Uterus (tissue), 2 donors: Measurements from ENCODE around the gene PPIAL4G.
"Not testable (repeated sequence)": the region's sequence is repeated elsewhere in the genome, so short reads cannot be mapped to it uniquely, and the experiment has no call there.

Experiments used
- POLR2A ChIP-seq, 2 donors: fragments of 450-650 bp; IDR thresholded peaks; one replicate each; pipeline ENCODE4 v1.6.1; 2016; ENCODE audit warnings: antibody characterized with exemption in 2 of 2, mild to moderate bottlenecking in 1 of 2, moderate library complexity in 1 of 2
- TF ChIP-seq, protein P1 (sequence below), 4 experiments: fragments of 200-600 bp in 2 of 4; fragments of 450-650 bp in 2 of 4; sonication (generic) in 2 of 4; IDR thresholded peaks; one replicate each; pipeline ENCODE4 v1.5.1; 2016 to 2019; ENCODE audit warnings: antibody characterized with exemption in 4 of 4, mild to moderate bottlenecking in 2 of 4, moderate library complexity in 1 of 4

GRCh38 chr1:148526587-148526986, 43.5 kb upstream of the PPIAL4G start:
- not testable (repeated sequence) for TF ChIP-seq POLR2A (IDR thresholded peaks at IDR 0.05)
- TF ChIP-seq, protein P1, sequence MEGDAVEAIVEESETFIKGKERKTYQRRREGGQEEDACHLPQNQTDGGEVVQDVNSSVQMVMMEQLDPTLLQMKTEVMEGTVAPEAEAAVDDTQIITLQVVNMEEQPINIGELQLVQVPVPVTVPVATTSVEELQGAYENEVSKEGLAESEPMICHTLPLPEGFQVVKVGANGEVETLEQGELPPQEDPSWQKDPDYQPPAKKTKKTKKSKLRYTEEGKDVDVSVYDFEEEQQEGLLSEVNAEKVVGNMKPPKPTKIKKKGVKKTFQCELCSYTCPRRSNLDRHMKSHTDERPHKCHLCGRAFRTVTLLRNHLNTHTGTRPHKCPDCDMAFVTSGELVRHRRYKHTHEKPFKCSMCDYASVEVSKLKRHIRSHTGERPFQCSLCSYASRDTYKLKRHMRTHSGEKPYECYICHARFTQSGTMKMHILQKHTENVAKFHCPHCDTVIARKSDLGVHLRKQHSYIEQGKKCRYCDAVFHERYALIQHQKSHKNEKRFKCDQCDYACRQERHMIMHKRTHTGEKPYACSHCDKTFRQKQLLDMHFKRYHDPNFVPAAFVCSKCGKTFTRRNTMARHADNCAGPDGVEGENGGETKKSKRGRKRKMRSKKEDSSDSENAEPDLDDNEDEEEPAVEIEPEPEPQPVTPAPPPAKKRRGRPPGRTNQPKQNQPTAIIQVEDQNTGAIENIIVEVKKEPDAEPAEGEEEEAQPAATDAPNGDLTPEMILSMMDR (IDR thresholded peaks at IDR 0.05), result not testable (repeated sequence)
